Measurements from ENCODE around the gene ARSB.

ARSB gene

DNA sequence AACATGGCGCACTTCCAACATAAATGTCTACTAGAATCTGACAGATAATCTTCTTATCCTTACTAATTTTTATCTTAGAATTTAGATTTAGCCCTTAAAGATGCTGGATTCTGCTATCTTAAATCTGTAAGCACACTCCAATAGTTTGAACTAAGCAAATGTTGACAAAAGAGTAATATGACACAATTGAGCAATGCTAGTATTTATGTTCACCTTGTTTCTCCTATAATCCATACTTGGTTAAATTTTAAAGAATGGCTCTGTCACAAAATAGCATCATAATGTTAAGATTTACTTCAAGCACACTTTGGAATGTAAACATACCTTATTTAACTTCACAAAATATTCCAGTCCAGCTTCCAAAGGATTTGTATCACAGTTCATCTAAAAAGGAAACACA is 38.8 kb upstream of the ARSB start:
- Histone ChIP-seq H3K9me2 (ENCODE audit: low read depth, low read length) (no peaks in the 10 kb centered on the region), H3K27ac (ENCODE audit: low read depth, low read length, poor library complexity, severe bottlenecking) (no peak overlapping the region), H4K20me1 (ENCODE audit: insufficient read depth, low read length) (no peaks in the 10 kb centered on the region), H3K4me2 (ENCODE audit: low read length) (no peak overlapping the region), H2AFZ (ENCODE audit: low read length) (no peak overlapping the region), H3K9me3 (ENCODE audit: low read length) (no peaks in the 10 kb centered on the region), H3K79me2 (ENCODE audit: insufficient read depth, low read length) (no peaks in the 10 kb centered on the region), H3K4me3 (ENCODE audit: low read depth, low read length, poor library complexity, severe bottlenecking) (no peak overlapping the region), H3K36me3 (ENCODE audit: insufficient read depth, low read length) (no peaks in the 10 kb centered on the region), H3K4me1 (ENCODE audit: insufficient read depth, low read length, severe bottlenecking) (no peaks in the 10 kb centered on the region), H3K27me3 (ENCODE audit: insufficient read depth, low read length) (no peaks in the 10 kb centered on the region), H3F3A (ENCODE audit: insufficient read depth, low read length) (no peaks in the 10 kb centered on the region), H3K9ac (ENCODE audit: low read length) (no peak overlapping the region)
- TF ChIP-seq, protein P1, sequence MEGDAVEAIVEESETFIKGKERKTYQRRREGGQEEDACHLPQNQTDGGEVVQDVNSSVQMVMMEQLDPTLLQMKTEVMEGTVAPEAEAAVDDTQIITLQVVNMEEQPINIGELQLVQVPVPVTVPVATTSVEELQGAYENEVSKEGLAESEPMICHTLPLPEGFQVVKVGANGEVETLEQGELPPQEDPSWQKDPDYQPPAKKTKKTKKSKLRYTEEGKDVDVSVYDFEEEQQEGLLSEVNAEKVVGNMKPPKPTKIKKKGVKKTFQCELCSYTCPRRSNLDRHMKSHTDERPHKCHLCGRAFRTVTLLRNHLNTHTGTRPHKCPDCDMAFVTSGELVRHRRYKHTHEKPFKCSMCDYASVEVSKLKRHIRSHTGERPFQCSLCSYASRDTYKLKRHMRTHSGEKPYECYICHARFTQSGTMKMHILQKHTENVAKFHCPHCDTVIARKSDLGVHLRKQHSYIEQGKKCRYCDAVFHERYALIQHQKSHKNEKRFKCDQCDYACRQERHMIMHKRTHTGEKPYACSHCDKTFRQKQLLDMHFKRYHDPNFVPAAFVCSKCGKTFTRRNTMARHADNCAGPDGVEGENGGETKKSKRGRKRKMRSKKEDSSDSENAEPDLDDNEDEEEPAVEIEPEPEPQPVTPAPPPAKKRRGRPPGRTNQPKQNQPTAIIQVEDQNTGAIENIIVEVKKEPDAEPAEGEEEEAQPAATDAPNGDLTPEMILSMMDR (IDR thresholded peaks at IDR 0.05; ENCODE audit: low read length), result no peak
- no peak for TF ChIP-seq EZH2 (IDR thresholded peaks at IDR 0.05; ENCODE audit: borderline replicate concordance, low read length)

DNA sequence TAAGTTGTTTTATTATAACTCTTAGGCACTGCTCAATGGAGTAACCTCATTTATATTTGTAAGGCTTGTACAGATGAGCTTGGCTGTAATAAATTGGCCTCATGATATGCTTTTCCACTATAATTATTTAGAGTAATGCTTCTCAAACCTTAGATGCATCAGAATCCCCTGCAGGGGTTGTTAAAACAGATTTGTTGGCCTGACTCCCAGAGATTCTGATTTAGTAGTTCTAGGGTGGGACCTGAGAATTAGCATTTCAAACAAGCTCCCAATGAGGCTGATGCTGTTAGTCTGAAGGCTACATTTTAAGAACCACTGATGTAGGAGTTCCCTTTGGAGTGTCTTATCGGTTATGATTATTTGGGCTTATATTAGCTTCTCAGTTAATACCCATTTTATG is 38.2 kb upstream of the ARSB start:
- no peaks in the 10 kb centered on the region for H3K79me2 ChIP-seq (ENCODE audit: insufficient read depth, low read length)
- no peaks in the 10 kb centered on the region for H3K36me3 ChIP-seq (ENCODE audit: insufficient read depth, low read length)
- H3K9ac ChIP-seq (ENCODE audit: low read length), result no peak overlapping the region
- no peaks in the 10 kb centered on the region for H3K4me1 ChIP-seq (ENCODE audit: insufficient read depth, low read length, severe bottlenecking)
- no peak overlapping the region for H2AFZ ChIP-seq (ENCODE audit: low read length)
- no peak overlapping the region for H3K4me2 ChIP-seq (ENCODE audit: low read length)
- no peak for TF ChIP-seq EZH2 (IDR thresholded peaks at IDR 0.05; ENCODE audit: borderline replicate concordance, low read length)
- TF ChIP-seq, protein P1 (IDR thresholded peaks at IDR 0.05; ENCODE audit: low read length), result no peak
- no peaks in the 10 kb centered on the region for H3K9me2 ChIP-seq (ENCODE audit: low read depth, low read length)
- no peaks in the 10 kb centered on the region for H4K20me1 ChIP-seq (ENCODE audit: insufficient read depth, low read length)
- H3F3A ChIP-seq (ENCODE audit: insufficient read depth, low read length), result no peaks in the 10 kb centered on the region
- no peaks in the 10 kb centered on the region for H3K9me3 ChIP-seq (ENCODE audit: low read length)
- H3K27me3 ChIP-seq (ENCODE audit: insufficient read depth, low read length), result no peaks in the 10 kb centered on the region
- H3K27ac ChIP-seq (ENCODE audit: low read depth, low read length, poor library complexity, severe bottlenecking), result no peak overlapping the region
- no peak overlapping the region for H3K4me3 ChIP-seq (ENCODE audit: low read depth, low read length, poor library complexity, severe bottlenecking)

DNA sequence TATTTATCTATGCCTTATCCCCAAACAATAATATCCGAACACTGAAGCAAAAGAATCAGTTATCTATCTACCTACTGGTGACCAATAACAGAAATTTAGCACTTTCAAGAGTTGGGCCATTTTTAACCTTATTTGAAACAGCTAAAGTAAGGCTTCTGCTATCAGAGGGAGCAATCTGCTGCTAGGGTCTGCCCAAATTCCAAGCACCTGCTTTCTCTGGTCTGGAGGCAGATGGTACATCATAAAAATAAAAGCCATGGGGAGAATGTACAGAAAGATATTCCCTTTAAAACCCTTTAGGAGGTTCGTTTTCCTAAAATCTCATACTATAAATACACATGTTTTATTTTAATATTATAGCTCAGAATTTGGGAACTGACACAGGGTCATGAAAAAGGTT is 37.7 kb upstream of the ARSB start:
- H4K20me1 ChIP-seq (ENCODE audit: insufficient read depth, low read length), result no peaks in the 10 kb centered on the region

More for the DNA sequence above, 37.7 kb upstream of the ARSB start:
- no peaks in the 10 kb centered on the region for H3K27me3 ChIP-seq (ENCODE audit: insufficient read depth, low read length)
- no peak overlapping the region for H3K27ac ChIP-seq (ENCODE audit: low read depth, low read length, poor library complexity, severe bottlenecking)
- H3K9me2 ChIP-seq (ENCODE audit: low read depth, low read length), result no peaks in the 10 kb centered on the region
- no peaks in the 10 kb centered on the region for H3K4me1 ChIP-seq (ENCODE audit: insufficient read depth, low read length, severe bottlenecking)
- H3K4me3 ChIP-seq (ENCODE audit: low read depth, low read length, poor library complexity, severe bottlenecking), result no peak overlapping the region
- TF ChIP-seq EZH2 (IDR thresholded peaks at IDR 0.05; ENCODE audit: borderline replicate concordance, low read length), result no peak
- TF ChIP-seq, protein P1 (IDR thresholded peaks at IDR 0.05; ENCODE audit: low read length), result no peak
- H3K9me3 ChIP-seq (ENCODE audit: low read length), result no peaks in the 10 kb centered on the region
- H3F3A ChIP-seq (ENCODE audit: insufficient read depth, low read length), result no peaks in the 10 kb centered on the region
- no peak overlapping the region for H2AFZ ChIP-seq (ENCODE audit: low read length)
- no peak overlapping the region for H3K9ac ChIP-seq (ENCODE audit: low read length)
- H3K4me2 ChIP-seq (ENCODE audit: low read length), result no peak overlapping the region
- no peaks in the 10 kb centered on the region for H3K36me3 ChIP-seq (ENCODE audit: insufficient read depth, low read length)
- H3K79me2 ChIP-seq (ENCODE audit: insufficient read depth, low read length), result no peaks in the 10 kb centered on the region

Measured in OCI-LY1 (cell line).